ENCODE measurements around the gene IL1RAP. TPM values are rescaled to one million over a fixed set of nuclear protein-coding genes. Genes with fewer than 3 reads are reported as not detected.

The IL1RAP gene
- total and polyA plus RNA-seq, 2 experiments from 2014 or later: 3.2 to 8.9 TPM

- Histone ChIP-seq H3K27me3 (no peaks in the 10 kb centered on the region), H3K36me3 (no peaks in the 10 kb centered on the region), H3K9me3 (ENCODE audit: low read depth) (no peaks in the 10 kb centered on the region), H3K4me1 (ENCODE audit: low read depth) (peaks cover 6% of the 10 kb centered on the region), H3K27ac (no peak overlapping the region), H3K4me3 (no peak overlapping the region)
- no peak for DNase-seq (ENCODE audit: low read depth in 1 of 2, low spot score in 1 of 2)
- TF ChIP-seq CTCF (IDR thresholded peaks at IDR 0.05; ENCODE audit: low read depth, low read length): no peak
Measured at GRCh38 chr3:190605385-190605784, 91.5 kb downstream of the IL1RAP start.

- Histone ChIP-seq H3K4me1 (ENCODE audit: low read depth) (no peaks in the 10 kb centered on the region), H3K27me3 (no peaks in the 10 kb centered on the region), H3K9me3 (ENCODE audit: low read depth) (no peaks in the 10 kb centered on the region), H3K4me3 (no peak overlapping the region), H3K36me3 (no peaks in the 10 kb centered on the region), H3K27ac (no peak overlapping the region)
- DNase-seq (ENCODE audit: low read depth in 1 of 2, low spot score in 1 of 2): no peak
- no peak for TF ChIP-seq CTCF (IDR thresholded peaks at IDR 0.05; ENCODE audit: low read depth, low read length)
Measured at GRCh38 chr3:190606596-190606995, 92.7 kb downstream of the IL1RAP start.

GRCh38 chr3:190607021-190607420, 93.1 kb downstream of the IL1RAP start:
- no peaks in the 10 kb centered on the region for H3K36me3 ChIP-seq
- no peak for TF ChIP-seq CTCF (IDR thresholded peaks at IDR 0.05; ENCODE audit: low read depth, low read length)
- H3K27ac ChIP-seq: no peak overlapping the region

GRCh38 chr3:190608850-190609589, 95.1 kb downstream of the IL1RAP start:
- Histone ChIP-seq H3K4me1 (ENCODE audit: low read depth) (no peaks in the 10 kb centered on the region), H3K27me3 (no peaks in the 10 kb centered on the region), H3K4me3 (no peak overlapping the region), H3K9me3 (ENCODE audit: low read depth) (no peaks in the 10 kb centered on the region), H3K27ac (no peak overlapping the region), H3K36me3 (no peaks in the 10 kb centered on the region)
- TF ChIP-seq CTCF (IDR thresholded peaks at IDR 0.05; ENCODE audit: low read depth, low read length): no peak
- peak in 1 of 2 donors; percentile 11 for DNase-seq (ENCODE audit: low read depth in 1 of 2, low spot score in 1 of 2)

More at GRCh38 chr3:190607021-190607420, 93.1 kb downstream of the IL1RAP start:
- no peaks in the 10 kb centered on the region for H3K4me1 ChIP-seq (ENCODE audit: low read depth)
- no peak overlapping the region for H3K4me3 ChIP-seq
- no peaks in the 10 kb centered on the region for H3K9me3 ChIP-seq (ENCODE audit: low read depth)
- no peaks in the 10 kb centered on the region for H3K27me3 ChIP-seq
- no peak for DNase-seq (ENCODE audit: low read depth in 1 of 2, low spot score in 1 of 2)

- no peaks in the 10 kb centered on the region for H3K27me3 ChIP-seq
- H3K27ac ChIP-seq: no peak overlapping the region
- no peak for TF ChIP-seq CTCF (IDR thresholded peaks at IDR 0.05; ENCODE audit: low read depth, low read length)
- no peaks in the 10 kb centered on the region for H3K36me3 ChIP-seq
- peaks cover 3% of the 10 kb centered on the region for H3K4me1 ChIP-seq (ENCODE audit: low read depth)
- no peak for DNase-seq (ENCODE audit: low read depth in 1 of 2, low spot score in 1 of 2)
- H3K4me3 ChIP-seq: no peak overlapping the region
- H3K9me3 ChIP-seq (ENCODE audit: low read depth): no peaks in the 10 kb centered on the region
Measured at GRCh38 chr3:190614226-190615059, 100.6 kb downstream of the IL1RAP start.

Data from cardiac muscle cell (in vitro differentiated cells and primary cell).